ENCODE measurements around the gene SAMD11. TPM values are rescaled to one million over a fixed set of nuclear protein-coding genes. Genes with fewer than 3 reads are reported as not detected.

SAMD11 gene
- total RNA-seq, 1 experiment from 2014 or later = 13.5 TPM

DNA sequence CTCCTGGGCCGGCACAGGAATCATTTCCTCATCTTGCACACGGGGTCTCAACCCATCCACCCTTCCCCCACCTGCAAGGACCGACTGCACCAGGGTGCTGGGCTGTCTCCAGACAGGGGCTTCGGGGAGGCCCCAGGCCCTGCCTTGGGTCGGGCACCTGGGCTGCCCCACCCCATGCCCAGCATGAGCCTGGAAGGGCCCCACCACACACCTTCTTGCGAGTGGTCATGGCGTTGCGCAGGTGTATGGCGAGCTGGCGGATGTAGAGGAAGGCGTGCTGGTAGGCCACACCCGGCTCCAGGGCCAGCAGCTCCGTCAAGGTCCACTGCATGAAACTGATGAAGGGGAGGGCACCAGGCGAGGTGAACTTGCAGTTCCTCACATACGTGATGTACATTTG lies 28.5 kb downstream of the SAMD11 start:
- Histone ChIP-seq H3K4ac (ENCODE audit: low read depth, low read length) (no peak overlapping the region), H3K14ac (ENCODE audit: insufficient read depth, low read length) (no peak overlapping the region), H3K56ac (ENCODE audit: insufficient read length, low read depth, low read length) (no peak overlapping the region), H3K79me1 (ENCODE audit: insufficient read depth, low read depth, low read length, poor library complexity, severe bottlenecking) (no peaks in the 10 kb centered on the region), H2BK20ac (ENCODE audit: low read depth, low read length, poor library complexity, severe bottlenecking) (no peak overlapping the region), H2BK120ac (ENCODE audit: low read depth, low read length, poor library complexity, severe bottlenecking) (no peak overlapping the region), H4K20me1 (ENCODE audit: control insufficient read depth, insufficient read depth, insufficient read length) (no peaks in the 10 kb centered on the region), H3K23me2 (ENCODE audit: insufficient read length, low read depth, low read length, poor library complexity, severe bottlenecking) (no peaks in the 10 kb centered on the region), H2AFZ (ENCODE audit: low read length) (no peak overlapping the region), H2BK5ac (ENCODE audit: insufficient read length, low read length) (no peak overlapping the region), H3K4me1 (ENCODE audit: insufficient read depth, low read length) (no peaks in the 10 kb centered on the region), H3K9me3 (ENCODE audit: control insufficient read depth, low read depth, low read length) (no peaks in the 10 kb centered on the region), H2AK5ac (ENCODE audit: insufficient read length, low read length) (no peak overlapping the region), H4K91ac (ENCODE audit: insufficient read length, low read depth, low read length) (no peak overlapping the region), H3T11ph (ENCODE audit: low read length) (no peak overlapping the region), H3K79me2 (ENCODE audit: insufficient read depth, low read length) (no peaks in the 10 kb centered on the region), H3K27me3 (ENCODE audit: insufficient read depth, low read length) (no peaks in the 10 kb centered on the region), H4K5ac (ENCODE audit: insufficient read length, low read depth, low read length) (no peak overlapping the region), H3K27ac (ENCODE audit: insufficient read length, low read depth, low read length) (no peak overlapping the region), H3K18ac (ENCODE audit: insufficient read length, low read depth, low read length) (no peak overlapping the region), H3K9ac (ENCODE audit: extremely low read depth, insufficient read length, low read length) (no peak overlapping the region), H3K23ac (ENCODE audit: insufficient read length, low read depth, low read length) (no peak overlapping the region), H3K4me2 (ENCODE audit: insufficient read depth, insufficient read length, low read length) (no peak overlapping the region), H2BK15ac (ENCODE audit: low read depth, low read length) (no peak overlapping the region), H4K8ac (replicated peaks; ENCODE audit: insufficient read length, low read depth, low read length) (no peak overlapping the region), H2BK12ac (ENCODE audit: insufficient read length, low read depth, low read length) (no peak overlapping the region)
- Mint-ChIP-seq H3K4me1 (peaks cover 0 to 5% of the 10 kb centered on the region in 2 experiments; a peak in 1 of 4 replicates), H3K9me3 (no peaks in the 10 kb centered on the region; a peak in 2 of 5 replicates), H3K27ac (no peak overlapping the region), H3K27me3 (ENCODE audit: low read depth) (no peaks in the 10 kb centered on the region), H3K36me3 (ENCODE audit: insufficient read depth in 1 of 3, low read depth in 3 of 3) (peaks cover 38 to 88% (median 84%) of the 10 kb centered on the region in 3 experiments; a peak in 6 of 7 replicates), H3K4me3 (no peak overlapping the region)
- WGBS (ENCODE audit: extremely low coverage, insufficient read length, low lambda C conversion rate) = no CpG with 5 or more reads among the region's 15 CpGs
- no peak for DNase-seq
- TF ChIP-seq, protein P1, sequence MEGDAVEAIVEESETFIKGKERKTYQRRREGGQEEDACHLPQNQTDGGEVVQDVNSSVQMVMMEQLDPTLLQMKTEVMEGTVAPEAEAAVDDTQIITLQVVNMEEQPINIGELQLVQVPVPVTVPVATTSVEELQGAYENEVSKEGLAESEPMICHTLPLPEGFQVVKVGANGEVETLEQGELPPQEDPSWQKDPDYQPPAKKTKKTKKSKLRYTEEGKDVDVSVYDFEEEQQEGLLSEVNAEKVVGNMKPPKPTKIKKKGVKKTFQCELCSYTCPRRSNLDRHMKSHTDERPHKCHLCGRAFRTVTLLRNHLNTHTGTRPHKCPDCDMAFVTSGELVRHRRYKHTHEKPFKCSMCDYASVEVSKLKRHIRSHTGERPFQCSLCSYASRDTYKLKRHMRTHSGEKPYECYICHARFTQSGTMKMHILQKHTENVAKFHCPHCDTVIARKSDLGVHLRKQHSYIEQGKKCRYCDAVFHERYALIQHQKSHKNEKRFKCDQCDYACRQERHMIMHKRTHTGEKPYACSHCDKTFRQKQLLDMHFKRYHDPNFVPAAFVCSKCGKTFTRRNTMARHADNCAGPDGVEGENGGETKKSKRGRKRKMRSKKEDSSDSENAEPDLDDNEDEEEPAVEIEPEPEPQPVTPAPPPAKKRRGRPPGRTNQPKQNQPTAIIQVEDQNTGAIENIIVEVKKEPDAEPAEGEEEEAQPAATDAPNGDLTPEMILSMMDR (conservative IDR thresholded peaks at IDR 0.05) = no peak

Data from H9 (cell line).